HG03135 (cell line): ENCODE data around the gene CEACAM20.
"Not testable (repeated sequence)": the region's sequence is repeated elsewhere in the genome, so short reads cannot be mapped to it uniquely, and the experiment has no call there.

Source experiments
- ATAC-seq: cut with Tn5 transposase; IDR thresholded peaks from one replicate; pipeline ENCODE4 v1.9.1; 2021; ENCODE audit warnings: mild to moderate bottlenecking, moderate library complexity; ENCODE audit not compliant: unreplicated experiment

The CEACAM20 gene

DNA sequence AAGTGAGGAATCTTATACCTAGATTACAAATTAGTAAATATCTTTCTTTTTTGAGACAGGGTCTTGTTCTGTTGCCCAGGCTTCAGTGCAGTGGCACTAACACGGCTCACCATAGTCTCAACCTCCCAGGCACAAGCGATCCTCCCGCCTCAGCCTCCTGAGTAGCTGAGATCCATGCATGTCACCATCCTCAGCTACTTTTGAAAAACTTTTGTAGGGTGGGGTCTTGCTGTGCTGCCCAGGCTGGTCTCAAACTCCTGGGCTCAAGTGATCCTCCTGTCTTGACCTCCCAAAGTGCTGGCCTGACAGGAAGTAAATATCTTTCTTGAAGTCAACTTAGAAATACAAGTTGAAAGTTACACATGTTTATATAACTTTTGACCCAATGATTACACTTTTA, 20.0 kb upstream of the CEACAM20 start:
- ATAC-seq, result no peak

DNA sequence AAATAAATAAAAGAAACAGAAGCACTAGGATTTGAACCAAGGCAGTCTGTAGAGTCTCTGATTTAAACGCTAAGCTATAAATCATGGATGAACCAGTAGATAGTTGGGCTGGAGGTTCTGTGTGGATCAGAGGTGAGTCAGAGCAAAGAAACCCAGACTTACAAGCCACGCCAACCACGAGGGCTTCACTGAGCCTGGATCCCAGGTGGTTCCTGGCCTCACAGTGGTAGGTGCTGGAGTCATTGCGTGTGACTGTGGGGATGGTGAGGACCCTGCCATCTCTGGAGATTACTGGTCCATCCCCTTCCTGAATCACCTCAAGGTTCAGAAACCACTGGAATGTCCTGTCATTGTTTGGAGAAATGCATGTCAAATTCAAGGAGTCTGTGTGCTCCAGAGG, 19.3 kb upstream of the CEACAM20 start:
- ATAC-seq, result no peak

DNA sequence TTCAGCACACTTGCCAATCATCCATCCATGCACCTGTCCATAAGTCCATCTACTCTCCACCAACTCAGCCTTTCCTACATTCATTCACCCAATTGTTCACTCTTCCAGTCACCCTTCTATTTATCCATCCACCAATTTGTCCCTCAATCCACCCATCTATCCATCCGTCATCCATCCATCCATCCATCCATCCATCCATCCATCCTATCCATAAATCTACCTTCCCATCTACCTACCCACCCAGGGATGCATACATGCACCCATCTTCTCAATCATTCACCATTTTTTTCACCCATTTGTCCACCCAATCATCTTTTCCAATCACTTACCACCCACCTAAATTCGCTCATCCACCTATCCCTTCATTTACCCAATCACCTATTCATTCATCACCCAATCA, 14.6 kb upstream of the CEACAM20 start:
- no peak for ATAC-seq

DNA sequence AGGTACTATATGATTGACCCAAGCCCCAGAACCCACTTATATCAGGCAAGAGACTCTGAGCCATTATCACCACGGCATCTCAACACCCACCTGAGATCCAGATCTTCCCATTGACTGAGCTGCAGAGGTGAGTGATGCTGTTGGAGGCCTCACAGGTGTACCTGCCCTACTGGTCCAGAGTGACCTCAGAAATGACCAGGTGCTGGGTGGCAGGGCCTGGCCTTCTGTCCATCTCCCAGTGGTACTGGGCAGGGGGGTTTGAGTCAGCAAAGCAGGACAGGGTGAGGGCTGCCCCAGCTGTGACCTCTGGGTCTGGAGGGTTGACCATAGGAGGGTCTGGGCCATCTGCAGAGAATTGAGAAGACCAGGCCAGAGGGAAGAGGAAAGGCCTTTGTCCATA, 13.2 kb upstream of the CEACAM20 start:
- ATAC-seq, result no peak

DNA sequence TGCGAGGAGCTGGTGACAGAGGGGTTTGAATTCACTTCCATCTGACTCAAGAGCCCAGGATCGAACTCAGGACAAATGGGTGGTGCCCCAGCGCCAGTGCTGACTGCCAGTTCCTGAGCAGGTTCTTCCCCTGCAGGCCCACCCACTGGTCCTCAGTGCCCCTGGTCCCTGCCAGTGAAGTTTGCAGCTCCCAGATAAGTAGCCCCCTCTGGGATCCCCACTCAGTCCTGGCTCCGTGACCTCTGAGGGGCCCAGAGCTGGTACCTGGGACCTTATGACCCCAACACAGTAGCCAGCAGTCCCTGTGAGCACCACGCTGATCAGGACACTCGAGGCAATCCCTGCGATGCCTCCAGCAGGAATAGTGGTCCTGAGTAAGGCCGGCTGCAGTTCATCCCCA, 11.3 kb upstream of the CEACAM20 start:
- no peak for ATAC-seq

DNA sequence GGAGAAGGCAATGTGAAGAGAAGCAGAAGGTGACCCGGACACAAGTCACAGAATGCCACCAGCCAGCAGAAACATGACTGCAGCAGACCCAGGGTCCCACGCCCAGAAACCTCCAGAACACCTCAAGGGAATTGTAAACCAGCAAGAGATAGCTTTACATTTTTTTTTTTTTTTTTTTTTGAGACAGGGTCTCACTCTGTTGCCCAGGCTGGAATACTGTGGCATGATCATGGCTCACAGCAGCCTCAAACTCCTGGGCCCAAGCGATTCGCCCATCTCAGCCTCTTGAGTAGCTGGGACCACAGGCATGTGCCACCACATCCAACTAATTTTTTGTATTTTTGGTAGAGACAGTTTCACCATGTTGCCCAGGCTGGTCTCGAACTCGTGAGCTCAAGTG, 10.5 kb upstream of the CEACAM20 start:
- ATAC-seq, result no peak

DNA sequence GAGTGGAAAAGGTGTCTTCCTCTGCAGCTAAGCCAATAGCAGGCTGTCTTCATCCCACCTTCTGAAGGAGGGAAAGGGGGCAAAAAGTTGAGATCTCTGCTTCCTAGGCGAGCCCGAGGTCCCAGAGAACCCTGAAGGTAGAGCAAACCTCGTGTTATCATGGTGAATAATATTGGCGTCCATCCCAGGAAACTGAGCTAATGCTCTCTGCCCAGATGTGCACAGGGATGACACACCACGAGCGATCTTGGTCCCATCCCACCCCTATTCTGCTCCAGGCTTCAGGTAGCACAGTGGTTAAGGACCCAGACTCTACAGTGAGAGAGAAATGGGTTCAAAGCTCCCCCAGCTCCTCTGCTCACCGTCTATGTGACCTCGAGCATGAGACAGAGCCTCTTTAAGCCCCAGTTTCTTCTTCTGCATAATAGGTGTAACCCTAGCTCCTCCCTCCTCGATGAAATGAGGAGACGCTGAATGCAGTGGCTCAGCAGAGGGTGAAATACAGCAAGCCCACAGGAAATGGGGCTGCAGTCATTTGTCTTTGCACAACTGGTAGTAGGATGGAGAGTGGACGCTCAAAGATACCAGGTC, 9.9 kb upstream of the CEACAM20 start:
- no peak for ATAC-seq

DNA sequence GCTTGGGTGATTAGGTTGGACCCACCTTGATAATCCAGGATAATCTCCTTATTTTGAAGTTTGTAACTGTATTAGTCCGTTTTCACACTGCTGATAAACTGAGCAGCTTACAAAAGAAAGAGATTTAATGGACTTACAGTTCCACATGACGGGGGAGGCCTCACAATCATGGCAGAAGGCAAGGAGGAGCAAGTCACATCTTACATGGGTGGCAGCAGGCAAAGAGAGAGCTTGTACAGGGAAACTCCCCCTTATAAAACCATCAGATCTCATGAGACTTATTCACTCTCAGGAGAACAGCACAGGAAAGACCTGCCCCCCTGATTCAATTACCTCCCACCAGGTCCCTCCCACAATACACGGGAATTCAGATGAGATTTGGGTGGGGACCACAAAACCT, 5.9 kb upstream of the CEACAM20 start:
- not testable (repeated sequence) for ATAC-seq

DNA sequence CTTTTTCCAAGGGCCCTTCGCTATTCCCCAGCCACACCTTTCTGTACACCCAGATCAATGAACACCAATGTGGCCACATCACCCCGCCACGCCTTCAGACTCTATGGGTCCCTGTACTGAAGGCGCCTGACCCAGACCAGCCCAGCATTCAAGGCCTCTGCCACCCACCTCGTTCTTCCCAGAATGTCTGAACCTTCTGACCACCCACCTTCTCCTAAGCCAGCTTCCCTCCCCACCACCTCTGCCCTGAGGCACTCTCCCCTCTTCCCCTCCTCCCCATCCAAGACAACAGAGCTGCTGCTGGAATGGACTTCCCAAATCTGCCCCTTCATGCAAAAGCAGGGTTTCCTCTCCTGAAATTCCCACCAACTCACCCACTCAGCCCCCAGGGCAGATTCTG, 3.3 kb upstream of the CEACAM20 start:
- ATAC-seq, result no peak

DNA sequence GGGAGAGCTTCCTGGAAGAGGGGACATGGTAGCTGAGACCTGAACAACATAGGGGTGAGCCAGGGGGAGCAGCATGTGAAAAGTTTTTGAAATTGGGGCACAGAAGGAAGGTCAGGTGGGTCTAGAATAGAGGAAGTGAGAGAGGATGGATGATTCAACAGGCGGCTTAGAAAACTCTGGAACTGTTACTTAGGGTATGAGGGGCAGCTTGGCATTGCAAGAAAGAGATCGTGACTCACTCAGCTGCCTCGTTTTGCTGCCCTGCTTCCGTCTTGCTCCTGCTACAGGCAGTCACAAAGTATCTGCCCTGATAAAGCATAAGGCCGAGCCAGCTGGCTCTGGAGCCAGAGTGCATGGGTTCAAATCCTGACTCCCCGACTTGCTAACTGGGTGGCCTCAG, 1.3 kb upstream of the CEACAM20 start:
- no peak for ATAC-seq

DNA sequence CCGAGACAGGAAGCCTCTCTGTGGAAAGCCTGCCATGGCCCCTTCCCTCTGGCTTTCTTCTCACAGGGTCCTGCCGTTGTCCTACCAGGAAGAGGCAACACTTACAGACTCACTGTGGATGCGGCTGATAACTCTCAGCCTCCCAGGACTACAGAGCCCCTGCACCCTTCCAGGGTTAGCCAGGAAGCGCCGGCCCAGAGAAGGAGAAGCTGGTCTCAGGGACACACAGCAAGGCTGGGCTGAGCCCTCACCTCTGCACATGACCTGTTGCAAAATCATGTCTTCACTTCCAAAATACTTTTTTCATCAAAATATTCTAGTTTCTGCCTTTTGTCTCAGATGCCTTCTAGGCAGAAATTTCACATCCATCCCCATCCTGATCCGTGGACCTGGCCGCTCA, 1.9 kb downstream of the CEACAM20 start:
- no peak for ATAC-seq

DNA sequence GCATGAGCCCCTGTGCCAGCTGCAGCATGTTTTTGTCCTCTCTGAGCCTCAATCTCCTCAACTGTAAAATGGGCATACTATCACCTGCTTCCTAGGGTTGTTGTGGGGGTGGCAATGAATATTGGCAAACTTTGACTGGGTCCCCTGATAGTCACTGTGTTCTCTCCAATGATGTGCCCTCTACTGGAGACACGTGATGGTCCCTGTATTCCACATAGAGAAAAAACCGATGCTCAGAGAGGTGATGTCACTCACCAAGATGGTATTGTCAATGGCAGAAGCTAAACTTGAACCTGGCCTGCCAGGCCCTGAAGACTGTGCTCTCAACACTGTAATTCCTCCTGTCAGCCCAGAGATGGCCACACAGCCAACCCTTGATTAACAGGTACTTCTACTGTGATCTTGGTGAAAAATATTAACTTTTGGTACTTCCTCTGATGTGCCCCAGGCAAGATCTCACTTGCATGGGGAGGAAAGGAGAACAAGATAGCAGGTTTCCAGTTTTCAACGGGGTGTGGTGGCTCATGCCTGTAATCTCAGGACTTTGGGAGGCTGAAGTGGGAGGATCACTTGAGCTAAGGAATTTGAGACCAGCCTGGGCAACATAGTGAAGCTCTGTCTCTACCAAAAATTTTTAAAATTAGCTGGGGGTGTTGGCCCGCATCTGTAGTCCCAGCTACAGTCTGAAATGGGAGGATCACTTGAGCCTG, 3.6 kb downstream of the CEACAM20 start:
- no peak for ATAC-seq

DNA sequence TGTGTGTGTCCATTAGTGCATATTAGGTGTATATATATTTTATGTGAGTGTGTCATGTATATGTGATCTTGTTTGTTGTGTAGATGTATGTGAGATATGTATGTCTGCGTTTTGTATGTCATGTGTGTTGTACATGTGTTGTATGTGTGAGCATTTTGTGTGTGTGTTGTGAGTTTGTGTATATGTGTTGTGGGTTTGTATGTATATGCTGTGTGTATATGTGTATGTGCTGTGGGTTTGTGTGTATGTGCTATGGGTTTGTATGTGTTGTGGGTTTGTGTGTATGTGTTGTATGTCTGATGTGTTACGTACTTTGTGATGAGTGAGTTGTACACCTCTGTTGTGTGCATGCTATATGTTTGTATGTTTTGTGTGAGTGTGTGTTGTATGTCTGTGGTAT, 8.1 kb downstream of the CEACAM20 start:
- no peak for ATAC-seq

DNA sequence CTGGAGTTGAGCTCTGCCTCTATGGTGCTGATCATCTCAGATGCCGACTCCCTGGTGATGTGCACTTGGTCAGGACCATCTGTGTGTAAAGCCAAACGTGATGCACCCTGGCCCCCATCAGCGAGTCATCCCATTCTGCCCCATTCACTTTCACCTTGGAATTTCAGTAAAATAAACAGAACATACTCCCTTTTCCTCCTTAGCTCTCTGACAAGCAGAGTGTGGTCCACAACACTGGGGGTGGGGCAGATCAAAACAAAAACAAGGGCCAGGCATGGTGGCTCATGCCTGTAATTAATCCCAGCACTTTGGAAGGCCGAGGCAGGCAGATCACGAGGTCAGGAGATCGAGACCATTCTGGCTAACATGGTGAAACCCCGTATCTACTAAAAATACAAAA, 12.3 kb downstream of the CEACAM20 start:
- ATAC-seq, result no peak

DNA sequence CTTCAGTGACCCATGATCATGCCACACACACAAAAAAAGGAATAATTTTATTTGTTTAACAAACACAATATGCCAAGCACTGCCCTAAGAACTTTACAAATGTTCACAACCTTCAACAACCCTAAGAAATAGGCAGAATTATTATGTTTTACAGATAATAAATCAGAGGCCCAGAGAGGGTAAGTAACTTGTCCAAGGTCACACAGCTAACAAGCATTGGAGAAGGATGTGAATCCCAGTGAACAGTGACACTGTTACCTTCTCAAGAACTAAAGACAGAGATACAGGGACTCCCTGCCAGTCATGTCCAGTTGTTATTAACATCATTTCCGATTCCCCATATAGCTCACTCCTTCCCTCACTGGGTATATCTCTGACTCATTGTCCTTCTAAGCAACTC, 13.6 kb downstream of the CEACAM20 start:
- no peak for ATAC-seq

DNA sequence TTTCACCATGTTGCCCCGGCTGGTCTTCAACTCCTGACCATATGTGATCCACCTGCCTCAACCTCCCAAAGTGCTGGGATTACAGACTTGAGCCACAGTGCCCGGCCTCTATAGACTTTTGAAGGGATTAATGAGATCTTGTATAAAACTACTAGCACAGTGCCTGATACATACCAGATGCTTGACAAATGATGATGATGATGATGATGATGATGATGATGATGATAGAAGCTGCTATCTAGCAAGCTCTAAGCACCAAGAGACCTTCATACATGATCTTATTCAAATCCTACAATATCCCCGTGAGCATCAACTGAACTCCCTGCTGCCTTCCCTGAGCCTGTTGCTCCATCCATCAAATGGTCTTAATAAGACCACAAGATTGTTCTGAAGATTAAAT, 14.4 kb downstream of the CEACAM20 start:
- no peak for ATAC-seq

DNA sequence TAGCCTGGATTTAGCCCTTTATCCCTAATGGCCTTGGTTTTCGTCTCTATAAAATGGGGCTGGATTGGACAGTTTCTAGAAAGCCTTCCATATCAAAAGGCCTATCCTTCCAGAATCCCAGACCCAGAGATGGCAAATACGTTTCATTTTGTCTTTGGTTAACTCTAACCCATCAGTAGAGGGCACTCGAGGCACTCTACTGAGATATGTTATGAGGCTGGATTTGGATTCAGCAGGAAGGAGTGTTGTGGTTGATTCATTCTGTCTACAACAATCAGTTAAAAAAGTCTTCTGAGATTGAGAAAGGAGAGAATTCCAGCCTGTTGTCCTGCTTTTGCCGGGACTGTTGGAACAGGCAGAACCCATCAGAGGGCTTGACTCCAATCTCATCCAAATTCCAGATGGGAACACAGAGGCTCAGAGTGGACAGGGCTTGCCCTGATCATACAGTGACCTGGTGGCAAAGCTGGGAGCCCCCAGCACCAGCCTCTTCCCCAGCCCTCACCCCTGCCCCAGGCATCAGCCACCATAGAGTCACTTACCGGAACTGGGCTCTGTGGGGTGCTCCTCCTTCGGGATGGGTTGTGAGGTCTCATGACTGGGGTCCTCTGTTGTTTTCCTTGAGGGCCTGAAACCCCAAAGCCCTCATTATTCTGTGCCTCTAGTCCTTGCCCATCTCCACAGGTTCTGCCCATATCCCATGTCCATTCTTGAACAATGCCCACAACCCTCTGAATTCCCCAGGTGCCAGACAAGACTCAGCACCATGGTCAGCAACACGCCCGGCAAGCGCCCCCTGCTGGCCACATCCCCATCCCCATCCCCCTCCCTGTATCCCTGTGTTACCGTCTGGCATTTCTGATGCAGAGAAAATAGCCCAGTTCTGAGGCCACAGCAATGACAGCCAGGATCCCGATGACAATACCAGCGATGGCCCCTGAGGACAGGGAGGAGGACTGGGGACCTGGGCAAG, 16.9 kb downstream of the CEACAM20 start:
- ATAC-seq, result no peak

DNA sequence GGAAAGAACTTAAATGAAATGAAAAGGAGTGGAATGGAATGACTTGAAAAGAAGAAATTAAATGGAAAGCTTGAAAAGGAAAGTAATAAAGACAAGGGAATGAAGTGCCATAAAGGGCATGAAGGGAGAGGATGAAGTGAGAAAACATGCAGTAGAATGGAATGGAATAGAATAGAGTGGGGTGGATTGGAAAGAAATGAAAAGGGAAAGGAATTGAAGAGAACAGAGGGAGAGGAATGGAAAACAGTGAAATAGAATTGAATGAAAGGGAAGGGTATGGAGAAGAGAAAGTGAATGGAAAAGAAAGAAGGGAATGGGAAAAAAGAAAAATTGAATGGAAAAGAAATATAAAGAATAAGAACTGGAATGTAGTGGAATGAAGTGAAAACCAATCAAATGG, 20.0 kb downstream of the CEACAM20 start:
- no peak for ATAC-seq

DNA sequence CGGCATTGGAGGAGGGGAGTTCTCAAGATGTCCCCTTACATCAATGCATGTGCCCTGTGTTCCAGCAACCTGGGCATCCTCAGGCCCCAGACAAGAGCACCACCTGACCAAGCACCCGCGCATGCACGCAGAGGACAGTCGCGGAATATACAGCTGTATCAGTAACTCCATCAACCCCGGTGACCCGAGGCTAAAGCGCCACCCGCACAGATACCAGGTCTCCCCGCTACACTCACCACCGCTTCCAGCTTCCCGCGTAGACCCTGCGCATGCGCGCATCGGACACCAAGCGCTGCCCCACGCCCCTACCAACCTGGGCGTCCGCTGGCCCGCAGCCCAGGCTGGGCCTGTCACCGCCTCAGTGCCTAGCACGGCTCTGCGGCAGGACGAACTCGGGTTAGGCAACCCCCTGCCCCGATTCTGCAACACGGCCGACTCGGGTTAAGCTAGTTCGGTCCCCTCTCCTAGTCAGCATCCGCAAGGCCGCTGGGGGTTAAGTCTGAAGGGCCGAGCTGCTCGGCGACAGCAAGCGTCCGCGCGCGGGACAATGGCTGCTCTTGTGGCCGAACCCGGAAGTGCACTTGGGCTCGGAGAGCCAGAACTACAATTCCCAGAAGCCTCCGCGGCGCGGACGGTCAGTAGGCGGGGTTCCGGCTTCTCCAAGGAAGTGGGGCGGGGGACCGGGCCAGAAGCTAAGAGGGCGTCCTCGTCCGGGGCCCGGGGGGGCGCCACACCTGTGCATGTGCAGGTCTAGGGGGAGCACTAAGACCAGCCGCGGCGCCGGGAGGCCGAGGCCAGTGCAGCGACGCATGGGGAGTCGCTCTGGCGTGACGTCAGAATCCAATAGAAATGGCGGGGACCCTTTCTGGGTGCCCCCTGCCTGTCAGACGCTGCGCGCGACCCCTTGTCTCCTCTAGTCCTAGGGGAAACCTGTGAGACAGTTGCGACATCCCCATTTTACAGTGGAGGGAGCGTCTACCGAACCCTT, 29.2 kb downstream of the CEACAM20 start, which contains the start of gene ZNF180:
TSS of gene ZNF180 (minus strand) at position 561 of the 988 bp plus-strand sequence. CDS start 3,188 bp downstream, outside the sequence.
- peak; percentile 83 for ATAC-seq

DNA sequence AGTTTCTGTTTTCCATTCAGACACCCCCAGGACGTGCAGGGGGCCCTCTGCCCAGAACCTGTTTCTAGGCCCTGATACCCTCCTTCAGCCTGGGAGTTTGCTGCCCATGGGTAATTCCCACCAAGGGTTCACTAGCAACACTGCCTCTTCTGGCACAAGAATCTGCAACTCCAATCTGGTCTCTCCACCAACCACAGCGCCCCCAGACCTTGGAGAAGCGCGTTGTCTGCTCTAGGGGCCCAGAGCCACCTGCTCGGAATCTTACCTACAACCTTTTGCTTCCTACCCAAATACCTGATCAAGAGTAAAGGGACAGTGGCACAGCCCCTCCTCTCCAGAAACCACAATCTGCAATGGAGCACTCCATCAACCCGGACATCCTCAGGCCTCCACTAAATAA, 29.9 kb downstream of the CEACAM20 start:
- ATAC-seq, result no peak
